HCEC 1CT (cell line): Measurements from ENCODE around the gene RPL29.
"Not testable (repeated sequence)": the region's sequence is repeated elsewhere in the genome, so short reads cannot be mapped to it uniquely, and the experiment has no call there.

Experiments
- DNase-seq: peaks from one replicate; pipeline ENCODE4 v3.0.0-alpha.2; 2017

The RPL29 gene

GRCh38 chr3:52004906-52005395 lies 9.3 kb upstream of the RPL29 start:
- no peak for DNase-seq

GRCh38 chr3:52004163-52004787 lies 8.6 kb upstream of the RPL29 start:
- peak; percentile 31 for DNase-seq

GRCh38 chr3:52002748-52003147 lies 7.1 kb upstream of the RPL29 start:
- DNase-seq, result no peak

GRCh38 chr3:52001443-52001974 lies 5.8 kb upstream of the RPL29 start:
- DNase-seq, result peak; percentile 46

- DNase-seq, result no peak
These were observed 4.2 kb upstream of the RPL29 start for GRCh38 chr3:51999846-52000245.

- DNase-seq, result no peak
These were observed 3.1 kb upstream of the RPL29 start for GRCh38 chr3:51998774-51999173.

- DNase-seq, result no peak
These were observed 2.4 kb upstream of the RPL29 start for GRCh38 chr3:51997935-51998596.

- DNase-seq, result no peak
These were observed 1.5 kb upstream of the RPL29 start for GRCh38 chr3:51997172-51997571.

- DNase-seq, result no peak
These were observed 1.2 kb downstream of the RPL29 start for GRCh38 chr3:51994530-51994929.

GRCh38 chr3:51993657-51994056 lies 2.0 kb downstream of the RPL29 start:
- not testable (repeated sequence) for DNase-seq

GRCh38 chr3:51992017-51992682 lies 3.5 kb downstream of the RPL29 start:
- no peak for DNase-seq

- DNase-seq, result not testable (repeated sequence)
These were observed 5.2 kb downstream of the RPL29 start for GRCh38 chr3:51990501-51990971.

GRCh38 chr3:51988286-51989146 lies 7.2 kb downstream of the RPL29 start:
- DNase-seq, result no peak

- DNase-seq, result no peak
These were observed 8.1 kb downstream of the RPL29 start for GRCh38 chr3:51987568-51987967.

GRCh38 chr3:51986010-51986947 lies 9.4 kb downstream of the RPL29 start:
- DNase-seq, result no peak

GRCh38 chr3:51985063-51985462 lies 10.6 kb downstream of the RPL29 start:
- DNase-seq, result no peak

GRCh38 chr3:51984269-51984647 lies 11.4 kb downstream of the RPL29 start:
- no peak for DNase-seq

GRCh38 chr3:51983578-51984268 lies 12.0 kb downstream of the RPL29 start:
- no peak for DNase-seq

- peak; percentile 86 for DNase-seq
These were observed 12.7 kb downstream of the RPL29 start, which contains the start of gene ACY1 for GRCh38 chr3:51982838-51983577. TSS of gene ACY1 (plus strand) at chr3:51983535. CDS start at chr3:51984065, 530 bp downstream.

GRCh38 chr3:51982352-51982837 lies 13.3 kb downstream of the RPL29 start:
- DNase-seq, result peak; percentile 34
